Ovary (tissue), 9 donors: ENCODE data around the gene RFX4. TPM values are rescaled to one million over a fixed set of nuclear protein-coding genes. Genes with fewer than 3 reads are reported as not detected.

Source experiments
- DNase-seq, 5 donors: peaks; one replicate each; pipeline ENCODE4 v3.0.0-alpha.2; 2019 to 2020
- H3K27ac ChIP-seq, 2 donors: fragments of 200-600 bp; one replicate each; pipeline versions ENCODE4 v1.5.1 to v1.8.0; 2019 to 2022
- H3K27me3 ChIP-seq: fragments of 200-600 bp; one replicate; pipeline ENCODE4 v1.8.0; 2022
- H3K36me3 ChIP-seq: fragments of 200-600 bp; sonication (generic); one replicate; pipeline ENCODE4 v1.5.1; 2019
- H3K4me1 ChIP-seq: one replicate; pipeline ENCODE4 v1.8.1; 2013; ENCODE audit warnings: mild to moderate bottlenecking, moderate library complexity; ENCODE audit not compliant: insufficient read depth
- H3K4me3 ChIP-seq: fragments of 200-600 bp; sonication (generic); one replicate; pipeline ENCODE4 v1.5.1; 2017
- H3K9me3 ChIP-seq, 2 donors: fragments of 200-600 bp in 1 of 2; sonication (generic) in 1 of 2; one replicate each; pipeline versions ENCODE4 v1.5.1 to v1.8.1; 2013 to 2019; ENCODE audit warnings: mild to moderate bottlenecking in 1 of 2, moderate library complexity in 1 of 2
- CTCF ChIP-seq, 3 donors: fragments of 450-650 bp in 2 of 3; fragments of 200-600 bp in 1 of 3; IDR thresholded peaks; one replicate each; pipeline versions ENCODE4 v1.5.1 to v1.8.0; 2016 to 2022; ENCODE audit warnings: antibody characterized with exemption in 3 of 3, mild to moderate bottlenecking in 1 of 3
- EP300 ChIP-seq: sonication (generic); formaldehyde crosslinking; IDR thresholded peaks from one replicate; pipeline ENCODE4 v1.6.1; 2017; ENCODE audit warnings: antibody characterized with exemption
- POLR2A ChIP-seq: fragments of 450-650 bp; IDR thresholded peaks from one replicate; pipeline ENCODE4 v1.6.1; 2017; ENCODE audit warnings: antibody characterized with exemption, mild to moderate bottlenecking, moderate library complexity
- WGBS, 3 donors: extraction: QIAGEN DNeasy Blood & Tissue Kit in 1 of 3; methylation state at CpG; one replicate each; pipeline versions ENCODE4 v1.1.5 to v1.1.7; 2013 to 2017; 5-methylcytosine and 5-hydroxymethylcytosine counted together
- intact Hi-C, 4 donors: fragments of 100-400 bp; cut with DNase I; formaldehyde crosslinking; loops; one replicate each; pipeline versions ENCODE4 v1.11.0 to v1.15.1; 2022 to 2023
- polyA plus RNA-seq, 2 donors: library from polyadenylated mRNA; stranded (reverse); fragments of 200-250 nt in 1 of 2; fragments of 350-450 nt in 1 of 2; fragmentation: Illumina TruSeq in 1 of 2; extraction: RNeasy Lipid Tissue Mini Kit (QIAGEN cat#74804) in 1 of 2; gene quantifications; one replicate each; pipeline ENCODE4 v1.2.3, GENCODE V29; 2013 to 2014
- total RNA-seq, 7 donors: library from RNA; depleted of rRNA in 2 of 7; stranded (reverse); fragments of >200 nt in 2 of 7; fragmentation: NEBNext Ultra II Directional in 3 of 7; extraction: Animal tissue kit (Norgen Biotek cat#: 25700) in 3 of 7; gene quantifications; one replicate each; pipeline versions ENCODE4 v1.1.0 to v1.2.4, GENCODE V29; 2016 to 2023
- donor health status: DM: no; HTN: no; CAD: no; lungs with moderate emphysema.
- donor health status: DM: no; HTN: no; CAD: no.
- donor health status: Bipolar disorder and iron deficiency.
- donor health status: DM: yes; HTN: yes; CAD: no.
- donor health status: DM: no; HTN: no; CAD: no.
- donor health status: DM: yes; HTN: yes; CAD: no.

Gene RFX4
- total and polyA plus RNA-seq, 9 donors, result 0.30 TPM; not detected in 8

- Histone ChIP-seq H3K36me3 (no peaks in the 10 kb centered on the region), H3K27me3 (no peaks in the 10 kb centered on the region), H3K4me1 (no peaks in the 10 kb centered on the region), H3K4me3 (no peak overlapping the region), H3K9me3 (no peaks in the 10 kb centered on the region), H3K27ac (no peak overlapping the region)
- WGBS, 3 donors, result 26 to 35% (median 31%) methylated on average over 1 of the region's 1 CpG
- no peak for DNase-seq
- TF ChIP-seq CTCF (IDR thresholded peaks at IDR 0.05), result no peak
- no peak for TF ChIP-seq POLR2A
- no peak for TF ChIP-seq EP300
- intact Hi-C loops, result no loop called here
These were observed 199.8 kb downstream of the RFX4 start for GRCh38 chr12:106782619-106783018.

GRCh38 chr12:106783515-106783914 lies 200.7 kb downstream of the RFX4 start:
- Histone ChIP-seq H3K9me3 (no peaks in the 10 kb centered on the region), H3K27me3 (no peaks in the 10 kb centered on the region), H3K4me3 (no peak overlapping the region), H3K27ac (no peak overlapping the region), H3K36me3 (no peaks in the 10 kb centered on the region), H3K4me1 (no peaks in the 10 kb centered on the region)
- no peak for DNase-seq
- intact Hi-C loops, result no loop called here
- 69 to 80% (median 78%) methylated on average over 5 of the region's 5 CpGs for WGBS, 3 donors
- TF ChIP-seq EP300 (no peak), CTCF (IDR thresholded peaks at IDR 0.05) (no peak), POLR2A (no peak)

GRCh38 chr12:106790020-106790419 lies 207.2 kb downstream of the RFX4 start:
- Histone ChIP-seq H3K9me3 (no peaks in the 10 kb centered on the region), H3K36me3 (no peaks in the 10 kb centered on the region), H3K27ac (no peak overlapping the region), H3K4me1 (no peaks in the 10 kb centered on the region), H3K4me3 (no peak overlapping the region), H3K27me3 (no peaks in the 10 kb centered on the region)
- no peak for DNase-seq
- WGBS, 3 donors, result 85 to 92% (median 88%) methylated on average over 2 of the region's 2 CpGs
- no peak for TF ChIP-seq CTCF (IDR thresholded peaks at IDR 0.05)
- no peak for TF ChIP-seq EP300
- no peak for TF ChIP-seq POLR2A
- intact Hi-C loops, result no loop called here

GRCh38 chr12:106791531-106791930 lies 208.7 kb downstream of the RFX4 start:
- Histone ChIP-seq H3K27ac (no peak overlapping the region), H3K9me3 (no peaks in the 10 kb centered on the region), H3K4me3 (no peak overlapping the region), H3K36me3 (no peaks in the 10 kb centered on the region), H3K27me3 (no peaks in the 10 kb centered on the region), H3K4me1 (no peaks in the 10 kb centered on the region)
- no peak for DNase-seq
- TF ChIP-seq POLR2A (no peak), CTCF (IDR thresholded peaks at IDR 0.05) (no peak), EP300 (no peak)
- intact Hi-C loops, result no loop called here

GRCh38 chr12:106794369-106794768 lies 211.6 kb downstream of the RFX4 start:
- DNase-seq, result no peak
- Histone ChIP-seq H3K4me1 (no peaks in the 10 kb centered on the region), H3K27ac (no peak overlapping the region), H3K27me3 (no peaks in the 10 kb centered on the region), H3K36me3 (no peaks in the 10 kb centered on the region), H3K9me3 (no peaks in the 10 kb centered on the region), H3K4me3 (no peak overlapping the region)
- intact Hi-C loops, result no loop called here
- WGBS, 3 donors, result 50 to 70% (median 68%) methylated on average over 1 of the region's 1 CpG
- TF ChIP-seq CTCF (IDR thresholded peaks at IDR 0.05) (no peak), EP300 (no peak), POLR2A (no peak)
